PC-3 (cell line): ENCODE data around the gene PLXNA4.

Experiments used
- EZH2 ChIP-seq: fragments of 300-600 bp; sonication (generic); IDR thresholded peaks from one replicate; pipeline ENCODE4 v1.6.1; 2017; ENCODE audit warnings: antibody characterized with exemption, mild to moderate bottlenecking, low read length; ENCODE audit not compliant: unreplicated experiment
- TF ChIP-seq, protein P1 (sequence below): fragments of 300-600 bp; sonication (generic); conservative IDR thresholded peaks from 2 replicates; pipeline ENCODE4 v1.5.1; 2017; ENCODE audit warnings: antibody characterized with exemption, low read depth, mild to moderate bottlenecking, low read length

GRCh38 chr7:132469681-132470080 lies 106.6 kb downstream of the PLXNA4 start:
- TF ChIP-seq EZH2: no peak
- TF ChIP-seq, protein P1, sequence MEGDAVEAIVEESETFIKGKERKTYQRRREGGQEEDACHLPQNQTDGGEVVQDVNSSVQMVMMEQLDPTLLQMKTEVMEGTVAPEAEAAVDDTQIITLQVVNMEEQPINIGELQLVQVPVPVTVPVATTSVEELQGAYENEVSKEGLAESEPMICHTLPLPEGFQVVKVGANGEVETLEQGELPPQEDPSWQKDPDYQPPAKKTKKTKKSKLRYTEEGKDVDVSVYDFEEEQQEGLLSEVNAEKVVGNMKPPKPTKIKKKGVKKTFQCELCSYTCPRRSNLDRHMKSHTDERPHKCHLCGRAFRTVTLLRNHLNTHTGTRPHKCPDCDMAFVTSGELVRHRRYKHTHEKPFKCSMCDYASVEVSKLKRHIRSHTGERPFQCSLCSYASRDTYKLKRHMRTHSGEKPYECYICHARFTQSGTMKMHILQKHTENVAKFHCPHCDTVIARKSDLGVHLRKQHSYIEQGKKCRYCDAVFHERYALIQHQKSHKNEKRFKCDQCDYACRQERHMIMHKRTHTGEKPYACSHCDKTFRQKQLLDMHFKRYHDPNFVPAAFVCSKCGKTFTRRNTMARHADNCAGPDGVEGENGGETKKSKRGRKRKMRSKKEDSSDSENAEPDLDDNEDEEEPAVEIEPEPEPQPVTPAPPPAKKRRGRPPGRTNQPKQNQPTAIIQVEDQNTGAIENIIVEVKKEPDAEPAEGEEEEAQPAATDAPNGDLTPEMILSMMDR: no peak
